Cerebellar nuclear complex (tissue), 1 donor: ENCODE data around the gene ADRA2B.
"Not testable (repeated sequence)": the region's sequence is repeated elsewhere in the genome, so short reads cannot be mapped to it uniquely, and the experiment has no call there.

ENCODE experiments used
- DNase-seq, 2 experiments: peaks; one replicate each; lab custom pipeline; 2025; lab: John Stamatoyannopoulos, UW

ADRA2B gene

DNA sequence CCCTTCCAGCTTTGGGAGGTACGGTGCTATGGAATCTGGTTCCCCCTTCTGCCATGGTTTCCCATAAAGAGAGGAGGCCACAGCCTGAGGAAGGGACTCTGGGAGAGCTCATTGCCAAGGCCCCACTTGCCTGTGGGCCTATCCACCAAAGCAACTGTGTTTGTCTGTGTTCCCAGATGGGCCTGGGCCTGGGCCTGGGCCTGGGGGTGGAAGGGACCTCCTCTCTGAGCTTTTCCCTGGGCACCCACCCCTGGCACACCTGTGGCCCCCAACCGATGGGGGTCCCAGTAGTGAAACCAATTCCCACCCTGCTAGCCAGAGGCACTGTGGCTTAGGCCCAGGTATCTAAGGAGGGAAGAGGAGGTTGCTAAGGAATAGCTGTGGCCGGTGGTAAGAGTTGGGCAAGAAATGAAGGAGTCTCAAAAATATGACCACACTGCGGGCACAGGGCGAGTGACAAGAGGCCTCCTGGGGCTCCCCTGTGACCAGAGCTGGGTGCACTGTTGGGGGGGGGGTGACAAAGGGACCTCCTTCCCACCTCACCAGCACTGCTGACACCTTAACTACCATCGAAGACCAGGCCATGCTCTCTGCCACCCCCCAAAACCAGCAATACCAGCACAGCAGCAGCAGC, 33.8 kb upstream of the ADRA2B start:
- DNase-seq = no peak

DNA sequence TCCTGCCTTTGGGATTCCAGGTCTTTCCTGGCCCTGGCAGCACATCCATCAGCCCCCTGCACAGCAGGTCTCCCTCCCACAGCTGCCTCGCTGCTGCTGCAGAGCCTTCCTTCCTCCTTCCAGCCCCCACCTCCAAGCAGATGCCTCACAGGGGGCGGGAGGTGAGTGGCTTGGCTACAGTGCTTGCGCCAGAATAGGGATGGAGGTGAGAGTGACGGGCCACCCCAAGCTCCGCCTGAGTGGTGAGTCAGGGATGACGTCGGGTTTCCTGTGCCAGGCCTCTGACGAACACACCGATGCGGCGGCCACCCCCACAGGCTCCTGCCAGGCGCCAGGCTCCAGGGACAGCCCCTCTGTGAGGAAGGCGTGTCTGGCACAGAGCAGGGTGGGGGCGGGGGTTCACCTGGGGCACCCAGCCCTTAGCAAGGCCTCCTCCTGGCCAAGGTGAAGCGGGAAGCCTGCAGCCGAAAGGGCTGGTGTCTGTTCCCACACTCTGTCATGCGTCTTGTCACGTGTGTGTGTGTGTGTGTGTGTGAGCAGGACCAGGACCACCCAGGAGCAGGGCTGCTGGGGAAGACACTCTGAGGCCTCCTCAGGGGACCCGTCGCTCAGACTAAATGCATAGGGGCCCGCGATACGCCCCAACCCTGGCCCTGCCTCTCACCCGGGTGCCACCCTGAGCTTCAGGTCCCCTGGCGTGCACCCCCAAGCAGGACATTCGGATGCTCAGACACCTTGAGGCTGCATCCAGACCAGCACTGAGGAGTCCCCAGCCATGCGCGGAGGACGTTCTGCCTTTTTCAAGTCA, 32.2 kb upstream of the ADRA2B start:
- no peak for DNase-seq

DNA sequence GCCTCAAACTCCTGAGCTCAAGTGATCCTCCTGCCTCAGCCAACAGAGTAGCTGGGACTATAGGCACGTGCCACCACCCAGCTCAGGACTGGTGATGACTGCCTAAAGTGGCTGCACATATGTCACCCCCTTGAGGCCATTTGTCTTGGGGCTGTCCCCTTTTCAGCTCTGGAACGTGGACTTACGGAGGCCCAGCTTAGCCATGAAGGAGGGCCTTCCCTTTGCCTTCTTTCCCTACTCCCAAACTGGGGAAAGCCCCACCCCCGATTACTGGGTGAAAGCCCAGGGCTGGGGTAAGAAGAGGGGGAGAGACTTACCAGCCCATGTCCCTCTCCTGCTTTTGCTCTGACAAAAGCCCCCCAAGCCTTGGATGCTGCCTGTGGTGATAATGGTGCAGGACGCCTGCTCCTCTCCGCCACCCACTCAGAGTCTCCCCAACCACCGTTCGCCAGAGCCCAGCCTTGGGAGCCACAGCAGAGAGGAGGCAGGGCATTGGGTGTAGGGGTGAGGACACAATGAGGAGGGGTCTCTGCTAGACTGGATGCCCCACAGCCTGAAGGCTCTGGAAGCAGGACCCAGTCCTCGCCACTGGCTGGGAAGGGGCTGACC, 31.3 kb upstream of the ADRA2B start:
- DNase-seq = no peak

DNA sequence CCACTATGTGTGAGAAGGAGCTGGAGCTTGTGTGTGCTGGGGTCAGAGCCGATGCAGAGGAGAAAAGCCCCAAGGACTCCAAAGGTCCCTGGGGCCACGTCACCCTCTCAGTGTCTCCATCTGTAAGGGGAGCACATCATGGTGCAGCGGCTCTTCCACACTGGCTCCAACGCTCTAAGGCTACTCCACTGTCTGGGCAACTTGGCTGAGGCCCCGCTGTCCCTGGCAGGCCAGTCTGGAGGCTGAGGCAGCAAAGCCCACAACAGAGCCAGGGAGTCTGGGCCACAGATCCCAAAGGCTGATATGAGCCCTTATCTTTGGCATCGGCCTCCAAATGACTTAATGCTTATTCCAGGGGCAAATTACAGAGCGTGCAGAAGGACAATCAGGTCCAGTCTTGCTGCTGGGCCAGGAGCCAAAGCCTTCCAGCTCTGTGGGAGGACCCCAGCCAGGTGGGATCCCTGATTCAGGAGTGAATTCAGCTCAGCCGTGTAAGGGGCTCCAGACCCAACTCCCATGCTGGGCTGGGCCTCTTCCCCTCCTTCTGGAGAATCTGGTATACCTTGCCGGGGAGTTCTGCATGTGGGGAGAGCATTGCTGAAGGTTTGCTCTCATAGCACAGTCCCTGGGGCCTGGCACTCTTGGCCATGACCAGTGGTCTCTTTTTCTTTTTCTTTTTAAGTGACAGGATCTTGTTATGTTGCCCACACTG, 30.7 kb upstream of the ADRA2B start:
- DNase-seq = no peak

DNA sequence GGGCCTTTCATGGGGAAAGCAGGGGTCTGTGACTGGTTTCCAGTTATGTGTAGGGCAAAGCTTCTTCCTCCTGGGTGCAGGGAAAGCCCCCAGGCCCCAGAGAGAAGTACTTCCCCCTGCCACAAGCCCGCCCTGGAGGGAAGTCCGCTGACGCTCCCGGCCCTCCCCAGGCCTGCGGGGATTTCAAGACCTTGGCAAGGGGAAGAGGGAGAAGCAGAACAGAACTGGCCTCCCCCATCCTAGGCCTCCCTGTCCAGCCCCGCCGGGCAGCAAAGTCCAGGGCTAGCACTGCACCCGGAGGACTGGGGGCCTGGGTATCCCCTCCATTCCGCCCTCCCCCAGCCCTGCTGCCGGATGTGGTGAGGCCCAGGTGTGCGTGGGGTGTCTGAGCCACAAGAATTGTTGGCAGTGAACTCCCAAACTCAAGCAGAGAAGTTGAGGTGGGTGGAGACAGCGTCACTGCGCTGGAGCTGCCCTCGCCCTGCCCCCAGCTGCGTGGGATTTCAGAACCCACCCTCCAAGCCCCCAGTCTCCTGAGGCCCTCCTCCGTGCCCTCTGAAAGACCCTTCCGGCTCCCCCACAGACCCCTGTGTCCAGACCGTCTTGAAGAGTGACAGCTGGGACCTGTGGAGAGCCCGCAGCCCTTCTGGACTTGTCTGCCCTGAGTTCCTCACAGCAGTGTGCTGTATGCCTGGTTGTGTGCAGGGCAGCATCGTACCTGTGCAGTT, 29.9 kb upstream of the ADRA2B start:
- no peak for DNase-seq

DNA sequence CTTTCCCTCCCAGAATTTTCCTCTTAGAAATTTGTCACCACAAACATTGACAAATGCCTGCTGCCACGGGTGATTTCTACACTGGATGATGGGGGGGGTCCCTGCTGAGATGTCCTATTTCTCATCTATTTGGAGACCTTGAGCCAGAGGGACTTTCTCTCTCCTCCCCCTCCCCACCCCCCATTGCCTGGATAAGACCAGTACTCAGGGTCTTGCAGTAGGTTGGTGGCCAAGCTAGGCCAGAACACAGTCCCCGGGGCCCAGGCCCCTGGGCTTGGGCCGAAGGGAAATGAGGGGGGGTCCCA, 29.4 kb upstream of the ADRA2B start:
- DNase-seq = no peak

DNA sequence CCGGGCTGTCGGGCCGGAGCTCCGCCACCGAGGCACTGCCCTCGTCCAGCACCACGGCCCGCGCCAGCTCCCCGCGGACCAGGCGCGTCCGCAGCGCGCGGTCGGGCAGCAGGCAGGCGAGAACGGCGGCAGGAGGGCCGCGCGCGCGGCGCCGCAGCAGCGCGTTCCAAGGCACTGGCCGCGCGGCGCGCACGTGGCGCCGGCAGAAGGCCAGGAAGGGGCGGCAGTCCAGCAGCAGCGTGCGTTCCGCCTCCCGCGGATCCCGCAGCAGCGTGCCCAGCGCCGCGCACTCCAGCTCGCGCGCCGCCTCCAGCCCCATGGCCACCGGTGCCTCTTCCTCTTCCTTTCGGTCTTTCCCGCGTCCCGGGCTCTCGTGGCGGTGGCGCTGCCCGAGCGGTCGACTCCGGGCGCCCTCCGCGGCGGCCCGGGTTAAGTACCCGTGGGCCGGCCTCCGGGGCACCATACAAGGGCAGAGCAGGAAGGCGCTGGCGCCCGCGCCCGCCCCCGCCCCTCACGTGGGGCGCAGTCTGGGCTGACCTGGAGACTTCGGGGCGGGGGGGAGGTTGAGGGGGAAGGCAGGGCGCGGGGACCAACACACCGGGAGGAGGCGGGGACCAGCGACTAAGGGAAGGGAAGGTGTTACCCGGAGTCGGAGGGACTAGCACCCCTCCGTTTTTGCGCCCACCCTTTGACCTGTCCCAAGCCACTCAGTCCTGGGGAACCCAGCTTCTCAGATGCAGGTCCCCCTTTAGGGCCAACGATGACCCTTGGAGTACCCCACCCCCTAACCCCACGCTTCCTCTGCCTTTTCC, 28.9 kb upstream of the ADRA2B start, which contains the start of gene DUSP2:
TSS of gene DUSP2 (minus strand) at position 405 of the 812 bp plus-strand sequence. CDS start at position 319, 86 bp downstream.
- DNase-seq = peak in 1 of 2 experiments; percentile 40

DNA sequence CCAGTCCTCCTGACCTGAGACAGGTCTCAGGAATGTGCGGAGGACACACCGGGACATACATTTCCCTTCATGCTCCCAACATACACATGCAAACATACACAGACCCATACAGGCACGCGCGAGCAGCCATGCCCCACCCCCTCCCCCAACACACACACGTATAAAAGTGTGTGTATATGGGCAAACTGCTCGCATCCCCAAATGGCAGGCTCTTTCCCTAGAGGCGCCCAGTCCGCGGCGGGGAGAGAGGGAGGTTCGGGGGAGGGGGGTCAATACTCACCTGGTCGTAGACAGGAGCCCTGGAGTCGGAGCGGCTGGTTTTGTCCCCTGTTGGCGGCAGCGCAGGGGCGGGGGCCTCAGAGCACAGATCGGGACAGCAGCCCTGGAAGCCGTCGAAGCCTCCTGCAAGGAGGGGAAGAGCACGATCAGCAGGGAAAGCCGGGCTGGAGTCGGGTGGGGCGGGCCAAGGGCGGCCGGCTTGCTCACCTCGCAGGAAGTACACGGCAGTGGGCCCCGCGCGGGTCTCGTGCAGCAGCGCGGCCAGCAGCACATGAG, 28.2 kb upstream of the ADRA2B start:
- no peak for DNase-seq

DNA sequence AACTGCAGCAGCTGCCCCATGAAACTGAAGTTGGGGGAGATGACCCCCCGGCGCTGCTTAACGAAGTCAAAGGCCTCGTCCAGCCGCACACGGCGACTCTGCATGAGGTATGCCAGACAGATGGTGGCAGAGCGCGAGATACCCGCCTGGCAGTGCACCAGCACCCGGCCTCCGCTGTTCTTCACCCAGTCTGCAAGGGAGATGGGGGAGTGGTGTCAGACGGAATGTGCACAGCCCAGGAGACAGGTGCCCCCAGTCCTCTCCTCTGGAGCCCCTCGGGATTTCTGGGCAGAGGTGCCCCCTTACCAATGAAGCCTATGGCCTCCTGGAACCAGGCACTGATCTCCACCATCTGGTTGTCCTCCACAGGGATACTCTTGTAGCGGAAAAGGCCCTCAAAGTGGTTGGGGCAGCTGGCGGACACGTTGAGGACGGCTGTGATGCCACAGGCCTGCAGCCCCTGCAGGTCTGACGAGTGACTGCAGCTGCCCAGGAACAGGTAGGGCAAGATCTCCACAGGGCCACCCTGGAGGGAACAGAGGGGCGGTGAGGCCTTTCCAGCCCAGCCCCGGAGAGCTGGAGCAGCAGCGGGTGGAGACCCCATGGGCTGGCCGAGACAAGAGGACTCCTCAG, 27.6 kb upstream of the ADRA2B start:
- DNase-seq = no peak

DNA sequence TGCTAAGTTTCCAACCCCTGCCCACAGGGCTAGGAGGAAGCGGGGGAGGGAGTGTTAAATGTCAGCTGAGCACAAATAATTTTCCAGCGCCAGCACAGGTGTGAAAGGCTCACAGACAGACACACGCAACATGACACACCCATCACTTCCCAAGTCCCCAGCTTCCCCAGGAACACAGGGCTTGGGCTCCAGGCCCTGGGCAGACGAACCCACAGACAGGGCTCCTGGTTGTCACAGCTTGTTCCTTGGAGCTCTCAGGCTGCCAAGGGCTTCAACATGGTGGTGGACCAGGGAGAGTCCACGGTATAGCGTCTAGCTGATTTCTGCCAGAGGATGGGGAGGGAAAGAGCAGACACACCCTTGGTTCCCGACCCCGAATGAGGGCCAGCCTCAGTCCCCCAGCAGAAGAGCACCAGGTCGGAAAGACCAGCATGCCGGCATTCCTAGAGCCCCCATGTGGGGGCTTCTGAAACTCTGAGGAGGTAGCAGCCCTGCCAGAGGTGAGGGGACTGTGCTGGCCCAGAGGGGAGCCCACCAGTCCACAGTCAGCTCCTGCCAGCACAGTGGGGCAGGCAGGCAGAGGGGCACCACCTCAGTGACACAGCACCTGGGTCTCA, 27.0 kb upstream of the ADRA2B start:
- no peak for DNase-seq

DNA sequence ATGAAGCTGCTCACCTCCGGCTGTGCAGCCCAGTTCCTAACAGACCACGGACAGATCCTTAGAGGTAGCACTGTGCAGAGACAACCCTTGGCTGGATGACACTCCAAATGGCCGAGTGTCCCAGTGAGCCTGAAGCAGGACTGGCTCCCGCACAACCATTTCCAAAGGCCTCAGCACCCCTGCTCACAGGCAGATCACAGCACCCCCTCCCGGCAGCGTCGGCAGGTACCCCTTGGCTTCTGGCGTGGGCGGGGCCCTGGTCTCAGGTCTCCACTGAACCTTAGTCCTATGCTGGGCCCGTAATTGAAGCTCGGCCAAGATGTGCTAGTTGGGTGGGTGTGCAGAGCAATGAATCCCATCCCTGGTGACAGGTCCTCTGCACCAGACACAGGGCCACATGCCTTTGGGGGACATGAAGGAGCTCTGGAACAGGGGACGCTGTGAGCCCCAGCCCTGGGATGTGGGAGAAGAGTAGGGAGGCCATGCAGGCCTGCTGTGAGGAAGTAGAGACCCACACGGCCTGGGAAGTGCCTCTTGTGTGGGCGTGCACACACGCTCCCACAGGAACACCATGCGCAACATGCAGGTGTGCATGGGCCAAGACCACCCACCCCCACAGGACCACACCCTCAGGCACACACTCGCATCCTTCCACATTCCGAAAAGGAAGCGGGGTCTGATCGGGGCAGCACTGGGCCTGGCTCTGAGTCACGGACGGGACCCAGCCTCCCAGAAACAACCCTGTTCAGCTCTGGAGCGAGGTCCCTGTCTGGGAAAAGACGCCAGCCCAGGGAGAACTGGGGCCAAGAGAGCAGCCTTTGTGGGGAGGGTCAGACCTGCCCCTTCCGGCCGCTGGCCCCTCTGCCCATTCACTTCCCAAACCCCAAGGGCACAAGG, 26.1 kb upstream of the ADRA2B start:
- no peak for DNase-seq

DNA sequence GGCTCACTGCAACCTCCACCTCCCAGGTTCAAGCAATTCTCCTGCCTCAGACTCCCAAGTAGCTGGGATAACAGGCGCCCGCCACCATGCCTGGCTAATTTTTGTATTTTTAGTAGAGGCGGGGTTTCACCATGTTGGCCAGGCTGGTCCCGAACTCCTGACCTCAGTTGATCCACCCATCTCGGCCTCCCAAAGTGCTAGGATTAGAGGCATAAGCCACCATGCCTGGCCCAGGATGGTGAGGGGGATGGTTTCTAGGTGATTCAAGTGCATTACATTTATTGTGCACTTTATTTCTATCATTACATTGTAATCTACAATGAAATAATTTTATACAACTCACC, 25.2 kb upstream of the ADRA2B start:
- not testable (repeated sequence) for DNase-seq

DNA sequence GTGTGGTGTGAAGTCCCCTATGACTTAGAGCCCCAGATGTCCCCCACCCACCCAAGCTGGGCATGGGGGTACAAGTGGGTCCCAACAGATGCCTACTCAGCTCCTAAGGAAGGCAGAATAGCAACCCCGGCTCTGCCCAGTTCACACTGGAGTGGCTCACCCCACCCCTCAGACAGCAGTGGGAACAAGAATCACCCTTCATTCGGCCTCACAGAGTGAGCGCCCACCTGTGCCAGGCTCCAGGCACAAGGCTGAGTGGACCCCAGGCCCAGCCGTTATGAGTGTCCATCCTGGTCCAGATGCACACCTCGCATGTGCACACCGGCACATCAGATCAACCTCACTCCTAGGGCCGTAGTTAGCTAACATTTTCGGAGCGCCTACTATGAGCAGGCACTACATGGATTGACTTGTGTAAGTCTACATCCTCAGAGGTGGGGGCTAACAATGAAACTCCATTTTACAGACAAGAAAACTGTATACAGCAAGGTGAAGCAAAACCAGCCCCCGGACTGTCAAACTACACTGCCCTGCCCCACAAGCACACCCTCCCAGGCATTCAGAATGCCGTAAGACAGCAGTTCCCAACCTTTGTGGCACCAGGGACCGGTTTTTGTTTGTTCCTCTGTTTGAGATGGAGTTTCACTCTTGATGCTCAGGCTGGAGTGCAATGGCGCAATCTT, 24.7 kb upstream of the ADRA2B start:
- no peak for DNase-seq

DNA sequence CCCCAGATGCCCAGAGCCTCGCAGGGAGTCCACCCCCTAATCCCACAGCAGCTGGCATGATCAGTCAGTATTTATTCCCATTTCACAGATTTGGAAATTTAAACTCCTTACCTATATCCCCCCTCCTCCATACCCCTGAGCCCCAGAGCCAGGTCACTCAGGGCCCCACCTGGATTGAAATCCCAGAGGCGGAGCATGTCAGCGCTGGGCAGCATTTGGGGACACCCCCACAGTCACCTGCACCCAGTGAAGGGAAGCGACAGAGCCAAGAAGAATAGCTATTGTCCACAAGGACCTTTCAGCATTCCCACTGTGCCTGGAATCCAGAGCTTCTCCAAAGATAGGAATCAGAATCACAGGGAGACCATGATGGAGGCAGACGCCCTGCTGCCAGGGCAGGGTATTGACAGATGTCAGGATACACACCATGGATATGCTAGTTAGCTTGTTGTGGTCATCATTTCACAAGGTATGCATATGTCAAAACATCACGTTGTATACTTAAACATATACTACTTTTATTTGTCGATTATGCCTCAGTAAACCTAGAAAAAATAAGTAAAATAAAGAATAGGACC, 22.9 kb upstream of the ADRA2B start:
- no peak for DNase-seq

DNA sequence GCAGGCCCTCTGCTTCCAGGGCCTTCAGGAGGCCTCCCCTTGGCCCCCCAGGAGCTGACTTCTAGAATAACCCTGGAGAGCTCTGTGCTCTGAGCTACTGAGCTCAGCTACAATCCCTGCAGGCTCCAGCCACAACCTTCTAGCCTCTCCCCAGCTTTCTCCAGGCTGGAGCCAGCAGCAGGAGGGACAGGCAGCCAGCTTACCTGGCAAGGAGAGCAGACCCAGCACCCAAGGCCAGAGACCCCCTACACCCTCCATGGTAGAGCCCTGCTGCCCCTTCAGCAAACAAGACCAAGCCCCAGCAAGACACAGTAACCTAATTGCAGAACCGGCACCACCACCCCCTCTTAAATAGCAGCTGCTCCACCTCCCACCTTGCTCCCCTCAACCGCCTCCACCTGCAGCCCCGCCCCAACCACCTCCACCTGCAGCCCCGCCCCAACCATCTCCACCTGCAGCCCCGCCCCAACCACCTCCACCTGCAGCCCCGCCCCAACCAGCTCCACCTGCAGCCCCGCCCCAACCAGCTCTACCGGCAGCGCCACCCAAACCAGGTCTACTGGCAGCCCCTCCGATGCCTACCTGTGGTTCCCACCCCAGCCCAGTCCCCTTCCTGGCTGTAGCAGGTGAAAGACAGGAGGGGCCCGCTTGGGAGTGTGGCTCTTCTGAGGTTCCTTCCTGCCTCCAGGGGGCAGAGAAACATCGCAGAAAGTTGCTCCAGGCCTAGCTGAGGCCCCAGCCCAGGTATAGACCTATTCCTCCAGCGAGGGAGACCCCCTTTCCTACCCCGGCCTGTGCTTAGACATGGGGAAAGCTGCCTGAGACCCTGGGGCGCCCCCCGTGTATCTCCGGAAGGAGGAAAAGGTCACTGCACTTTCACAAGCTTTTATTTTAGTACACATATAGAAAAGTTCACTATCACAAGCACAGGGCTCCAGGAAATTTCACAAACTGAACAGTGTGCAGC, 22.1 kb upstream of the ADRA2B start, which contains the start of gene ASTL:
TSS of gene ASTL (minus strand) at position 324 of the 967 bp plus-strand sequence. CDS start at position 258, 66 bp downstream.
- DNase-seq = no peak

DNA sequence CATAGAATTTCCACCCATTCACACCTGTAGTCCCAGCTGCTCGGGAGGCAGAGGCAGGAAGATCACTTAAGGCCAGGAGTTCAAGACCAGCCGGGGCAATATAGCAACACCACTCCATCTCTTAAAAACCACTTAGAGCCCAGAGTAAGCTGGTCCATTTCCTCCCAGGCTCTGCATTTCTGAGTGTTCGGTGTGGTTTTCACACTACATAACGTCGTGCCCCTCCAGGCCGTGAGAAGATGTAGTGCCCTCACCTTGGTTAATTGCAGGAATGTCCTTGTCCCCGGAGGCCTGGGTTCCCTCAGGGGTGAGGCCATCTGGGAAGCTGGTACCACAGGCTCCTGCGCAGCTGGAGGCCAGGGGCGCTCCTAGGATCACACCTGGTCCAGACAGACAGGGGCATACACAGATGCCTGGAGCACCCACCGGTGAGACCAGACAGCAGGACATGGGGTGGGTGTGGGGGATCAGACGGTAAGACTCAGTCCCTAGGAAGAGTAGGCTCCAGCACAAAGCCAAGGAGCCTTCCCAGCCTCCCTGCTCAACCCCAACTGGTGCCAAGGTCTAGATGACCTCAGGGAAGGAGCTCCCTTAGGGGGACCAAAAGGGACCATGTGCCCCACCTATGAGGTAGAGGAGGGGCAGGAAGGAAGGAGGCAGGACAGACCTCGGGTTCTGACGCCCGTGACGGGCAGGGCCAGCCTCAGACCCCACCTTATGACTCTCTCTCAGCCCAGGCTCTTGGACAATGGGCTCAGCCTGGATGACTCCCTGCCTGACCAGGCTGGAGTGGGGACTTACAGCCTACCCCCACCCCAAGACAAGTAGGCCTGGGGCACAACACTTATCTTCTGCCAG, 21.2 kb upstream of the ADRA2B start:
- DNase-seq = no peak
